GM19238 (cell line): ENCODE data around the gene SMCO2.

Experiments
- DNase-seq: peaks from one replicate; pipeline ENCODE4 v3.0.0; 2011; ENCODE audit warnings: low spot score; ENCODE audit not compliant: insufficient read length

SMCO2 gene

GRCh38 chr12:27550653-27550975 is 104.1 kb downstream of the SMCO2 start:
- DNase-seq, result no peak

DNA sequence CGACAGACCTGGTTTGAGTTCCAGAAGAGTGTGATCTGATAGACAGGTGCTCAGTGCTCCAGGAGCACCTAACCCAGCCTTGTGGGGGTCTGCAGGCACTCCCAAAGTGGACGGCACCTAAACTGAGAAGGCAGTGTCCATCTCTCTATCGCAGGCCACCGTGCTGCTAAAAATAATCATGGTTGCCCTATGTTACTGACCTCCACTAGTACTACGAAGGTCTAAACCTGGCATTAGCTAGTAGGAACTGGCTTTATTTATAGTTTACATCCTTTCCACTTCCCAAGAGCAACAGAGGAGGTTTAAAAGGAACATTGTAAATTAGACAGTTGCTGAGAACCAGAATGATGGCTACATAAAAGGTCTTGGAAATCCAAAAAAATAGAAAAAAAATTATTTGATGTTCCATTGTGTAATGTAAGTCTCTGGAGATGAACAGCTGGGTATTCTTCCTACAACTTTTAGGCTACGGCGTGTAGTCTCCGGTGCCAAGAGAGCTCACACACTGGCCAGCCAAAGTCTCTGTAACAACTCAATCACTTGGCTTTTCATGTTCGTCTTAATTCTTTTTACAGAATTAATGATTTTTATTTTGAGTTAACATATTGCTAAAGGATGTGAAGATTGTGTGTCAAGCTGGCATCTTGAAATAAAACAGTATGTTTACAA is 104.8 kb downstream of the SMCO2 start:
- no peak for DNase-seq
